ENCODE data around the gene TK1.

GRCh38 chr17:78154903-78155811 lies 31.7 kb downstream of the TK1 start:
- TF ChIP-seq, protein P1, sequence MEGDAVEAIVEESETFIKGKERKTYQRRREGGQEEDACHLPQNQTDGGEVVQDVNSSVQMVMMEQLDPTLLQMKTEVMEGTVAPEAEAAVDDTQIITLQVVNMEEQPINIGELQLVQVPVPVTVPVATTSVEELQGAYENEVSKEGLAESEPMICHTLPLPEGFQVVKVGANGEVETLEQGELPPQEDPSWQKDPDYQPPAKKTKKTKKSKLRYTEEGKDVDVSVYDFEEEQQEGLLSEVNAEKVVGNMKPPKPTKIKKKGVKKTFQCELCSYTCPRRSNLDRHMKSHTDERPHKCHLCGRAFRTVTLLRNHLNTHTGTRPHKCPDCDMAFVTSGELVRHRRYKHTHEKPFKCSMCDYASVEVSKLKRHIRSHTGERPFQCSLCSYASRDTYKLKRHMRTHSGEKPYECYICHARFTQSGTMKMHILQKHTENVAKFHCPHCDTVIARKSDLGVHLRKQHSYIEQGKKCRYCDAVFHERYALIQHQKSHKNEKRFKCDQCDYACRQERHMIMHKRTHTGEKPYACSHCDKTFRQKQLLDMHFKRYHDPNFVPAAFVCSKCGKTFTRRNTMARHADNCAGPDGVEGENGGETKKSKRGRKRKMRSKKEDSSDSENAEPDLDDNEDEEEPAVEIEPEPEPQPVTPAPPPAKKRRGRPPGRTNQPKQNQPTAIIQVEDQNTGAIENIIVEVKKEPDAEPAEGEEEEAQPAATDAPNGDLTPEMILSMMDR (IDR thresholded peaks at IDR 0.05), result no peak
- TF ChIP-seq POLR2A (IDR thresholded peaks at IDR 0.05) (no peak), EP300 (IDR thresholded peaks at IDR 0.05) (no peak)

All from suprapubic skin (tissue), 3 donors.